Measurements from ENCODE around the gene ARFIP1. TPM values are rescaled to one million over a fixed set of nuclear protein-coding genes. Genes with fewer than 3 reads are reported as not detected.

The ARFIP1 gene
- polyA plus RNA-seq, 1 donor from 2014 or later = 35.1 TPM

- H2AFZ ChIP-seq (ENCODE audit: low read depth, low read length) = no peak overlapping the region
- no peaks in the 10 kb centered on the region for H3F3A ChIP-seq (ENCODE audit: insufficient read depth, low read length, poor library complexity, severe bottlenecking)
- H4K20me1 ChIP-seq (ENCODE audit: insufficient read depth) = no peaks in the 10 kb centered on the region
- H3K79me2 ChIP-seq (replicated peaks; ENCODE audit: insufficient read depth, low read length) = no peaks in the 10 kb centered on the region
- TF ChIP-seq CTCF (IDR thresholded peaks at IDR 0.05; ENCODE audit: poor library complexity, severe bottlenecking) (no peak), EZH2 (IDR thresholded peaks at IDR 0.05; ENCODE audit: borderline replicate concordance, insufficient read depth, low read length, poor library complexity, severe bottlenecking) (no peak), REST (IDR thresholded peaks at IDR 0.05; ENCODE audit: borderline replicate concordance) (no peak), MXI1 (conservative IDR thresholded peaks at IDR 0.05; ENCODE audit: poor library complexity, severe bottlenecking) (no peak), TAF1 (IDR thresholded peaks at IDR 0.05; ENCODE audit: low read depth) (no peak)
- no peak overlapping the region for H3K4me3 ChIP-seq (ENCODE audit: low read length)
- no peak overlapping the region for H3K27ac ChIP-seq (ENCODE audit: low read length)
- no peak overlapping the region for H3K9ac ChIP-seq (ENCODE audit: low read length)
- H3K36me3 ChIP-seq (ENCODE audit: insufficient read depth, low read length) = no peaks in the 10 kb centered on the region
- H3K27me3 ChIP-seq (ENCODE audit: insufficient read depth, low read depth, low read length) = no peaks in the 10 kb centered on the region
- no peak overlapping the region for H3K4me2 ChIP-seq (ENCODE audit: low read length)
- no peaks in the 10 kb centered on the region for H3K9me3 ChIP-seq (ENCODE audit: low read length)
- no peaks in the 10 kb centered on the region for H3K9me2 ChIP-seq (ENCODE audit: insufficient read depth, low read length)
Measured at GRCh38 chr4:152875261-152875660, 95.5 kb downstream of the ARFIP1 start.

GRCh38 chr4:152877868-152878267 is 98.1 kb downstream of the ARFIP1 start:
- no peaks in the 10 kb centered on the region for H3F3A ChIP-seq (ENCODE audit: insufficient read depth, low read length, poor library complexity, severe bottlenecking)
- H3K36me3 ChIP-seq (ENCODE audit: insufficient read depth, low read length) = no peaks in the 10 kb centered on the region
- no peaks in the 10 kb centered on the region for H3K79me2 ChIP-seq (replicated peaks; ENCODE audit: insufficient read depth, low read length)
- H3K4me3 ChIP-seq (ENCODE audit: low read length) = no peak overlapping the region
- TF ChIP-seq EP300 (conservative IDR thresholded peaks at IDR 0.05; ENCODE audit: poor library complexity, severe bottlenecking) (no peak), EZH2 (IDR thresholded peaks at IDR 0.05; ENCODE audit: borderline replicate concordance, insufficient read depth, low read length, poor library complexity, severe bottlenecking) (no peak), RAD21 (conservative IDR thresholded peaks at IDR 0.05) (no peak), SMC3 (conservative IDR thresholded peaks at IDR 0.05; ENCODE audit: poor library complexity) (no peak), POLR2AphosphoS5 (IDR thresholded peaks at IDR 0.05) (no peak), TAF1 (IDR thresholded peaks at IDR 0.05; ENCODE audit: low read depth) (no peak), CTCF (IDR thresholded peaks at IDR 0.05; ENCODE audit: poor library complexity, severe bottlenecking) (no peak), MXI1 (conservative IDR thresholded peaks at IDR 0.05; ENCODE audit: poor library complexity, severe bottlenecking) (no peak), REST (IDR thresholded peaks at IDR 0.05; ENCODE audit: borderline replicate concordance) (no peak)
- H4K20me1 ChIP-seq (ENCODE audit: insufficient read depth) = no peaks in the 10 kb centered on the region
- H3K4me2 ChIP-seq (ENCODE audit: low read length) = no peak overlapping the region
- H3K27ac ChIP-seq (ENCODE audit: low read length) = no peak overlapping the region
- no peak overlapping the region for H3K9ac ChIP-seq (ENCODE audit: low read length)
- H3K9me3 ChIP-seq (ENCODE audit: low read length) = no peaks in the 10 kb centered on the region
- no peak overlapping the region for H2AFZ ChIP-seq (ENCODE audit: low read depth, low read length)
- no peaks in the 10 kb centered on the region for H3K27me3 ChIP-seq (ENCODE audit: insufficient read depth, low read depth, low read length)
- no peaks in the 10 kb centered on the region for H3K9me2 ChIP-seq (ENCODE audit: insufficient read depth, low read length)
